HG02943 (cell line): ENCODE data around the gene VLDLR.

ENCODE experiments used
- ATAC-seq: cut with Tn5 transposase; IDR thresholded peaks from one replicate; pipeline ENCODE4 v1.9.1; 2021; ENCODE audit warnings: mild to moderate bottlenecking, low read depth, moderate library complexity; ENCODE audit not compliant: unreplicated experiment

The VLDLR gene

DNA sequence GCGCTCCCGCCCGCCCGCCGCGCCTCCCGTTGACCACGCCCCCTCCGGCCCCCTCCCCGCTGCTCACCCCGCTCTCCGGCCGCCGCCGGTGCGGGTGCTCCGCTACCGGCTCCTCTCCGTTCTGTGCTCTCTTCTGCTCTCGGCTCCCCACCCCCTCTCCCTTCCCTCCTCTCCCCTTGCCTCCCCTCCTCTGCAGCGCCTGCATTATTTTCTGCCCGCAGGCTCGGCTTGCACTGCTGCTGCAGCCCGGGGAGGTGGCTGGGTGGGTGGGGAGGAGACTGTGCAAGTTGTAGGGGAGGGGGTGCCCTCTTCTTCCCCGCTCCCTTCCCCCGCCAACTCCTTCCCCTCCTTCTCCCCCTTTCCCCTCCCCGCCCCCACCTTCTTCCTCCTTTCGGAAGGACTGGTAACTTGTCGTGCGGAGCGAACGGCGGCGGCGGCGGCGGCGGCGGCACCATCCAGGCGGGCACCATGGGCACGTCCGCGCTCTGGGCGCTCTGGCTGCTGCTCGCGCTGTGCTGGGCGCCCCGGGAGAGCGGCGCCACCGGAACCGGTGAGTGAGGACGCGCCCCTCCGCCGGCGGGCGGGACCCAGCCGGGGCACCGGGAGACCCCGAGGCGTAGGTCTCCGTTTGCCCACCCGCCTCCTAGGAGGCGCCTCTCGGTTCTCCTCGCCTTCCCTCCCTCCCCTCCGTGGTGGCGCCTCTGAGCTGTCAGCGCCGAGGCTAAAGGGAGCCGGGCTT, at the start of gene VLDLR:
TSS of gene VLDLR (plus strand) at position 66 of the 739 bp plus-strand sequence. CDS start at position 469, 403 bp downstream.
- ATAC-seq: peak; percentile 49

DNA sequence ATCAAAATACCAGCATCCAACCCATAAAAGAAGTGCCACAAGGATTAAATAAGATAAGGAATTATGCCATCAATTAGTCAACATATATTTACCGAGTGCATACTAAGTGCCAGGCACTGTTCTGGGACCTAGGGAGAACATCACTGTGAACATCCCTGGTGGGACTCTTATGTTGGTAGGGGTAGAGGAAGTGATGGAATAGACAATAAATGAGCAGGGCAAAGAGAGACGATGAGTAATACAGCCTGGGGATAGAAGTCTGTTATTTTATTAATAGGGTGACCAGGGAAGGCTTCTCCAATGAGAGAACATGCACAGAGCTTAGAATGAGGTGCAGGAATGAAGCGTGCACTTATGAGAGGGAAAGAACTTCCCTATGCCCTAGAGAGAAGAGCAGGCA, 47.4 kb upstream of the VLDLR start:
- no peak for ATAC-seq

DNA sequence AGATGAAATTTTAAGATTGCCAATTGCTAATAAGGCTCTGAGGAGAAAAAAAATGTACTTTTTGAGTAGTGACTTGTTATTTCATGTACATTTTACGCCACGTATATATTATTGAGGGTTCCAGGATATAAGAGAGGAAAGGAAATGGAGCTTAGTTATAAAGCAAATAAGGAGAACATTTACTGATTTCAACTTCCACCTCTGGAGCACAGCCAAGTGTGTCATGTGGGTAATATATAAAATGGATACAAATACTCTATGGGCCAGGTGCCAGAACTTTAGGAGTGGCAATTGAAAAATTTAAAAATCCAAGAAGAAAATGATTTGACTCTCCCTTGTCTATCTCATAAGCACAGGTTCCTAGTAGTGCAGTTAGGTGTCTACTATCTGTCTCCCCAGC, 45.0 kb upstream of the VLDLR start:
- ATAC-seq: no peak

DNA sequence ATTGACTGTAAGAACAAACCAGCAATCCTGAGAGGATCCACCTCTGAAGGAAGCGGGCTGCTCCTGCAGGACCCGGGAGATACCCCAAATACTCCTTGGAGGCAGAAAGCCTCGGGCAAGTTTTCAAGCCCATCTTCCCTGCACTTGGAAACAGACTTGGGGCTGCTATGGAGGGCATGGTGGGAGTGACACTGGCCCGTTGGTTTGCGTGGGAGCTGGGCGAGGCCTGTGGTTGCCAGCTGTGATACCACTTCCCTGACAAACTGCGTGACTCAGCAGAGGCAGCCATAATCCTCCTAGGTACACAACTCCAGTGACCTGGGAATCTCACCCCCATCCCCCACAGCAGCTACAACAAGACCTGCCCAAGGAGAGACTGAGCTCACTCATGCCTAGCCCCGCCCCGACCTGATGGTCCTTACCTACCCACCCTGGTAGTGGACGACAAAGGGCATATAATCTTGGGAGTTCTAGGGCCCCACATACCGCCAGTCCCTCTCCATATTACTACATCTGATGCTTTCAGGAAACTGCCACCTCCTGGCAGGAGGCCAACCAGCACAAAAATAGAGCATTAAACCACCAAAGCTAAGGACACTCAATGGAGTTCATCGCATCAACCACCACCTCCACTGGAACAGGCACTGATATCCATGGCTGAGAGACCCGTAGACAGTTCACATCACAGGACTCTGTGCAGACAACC, 38.1 kb upstream of the VLDLR start:
- ATAC-seq: no peak

DNA sequence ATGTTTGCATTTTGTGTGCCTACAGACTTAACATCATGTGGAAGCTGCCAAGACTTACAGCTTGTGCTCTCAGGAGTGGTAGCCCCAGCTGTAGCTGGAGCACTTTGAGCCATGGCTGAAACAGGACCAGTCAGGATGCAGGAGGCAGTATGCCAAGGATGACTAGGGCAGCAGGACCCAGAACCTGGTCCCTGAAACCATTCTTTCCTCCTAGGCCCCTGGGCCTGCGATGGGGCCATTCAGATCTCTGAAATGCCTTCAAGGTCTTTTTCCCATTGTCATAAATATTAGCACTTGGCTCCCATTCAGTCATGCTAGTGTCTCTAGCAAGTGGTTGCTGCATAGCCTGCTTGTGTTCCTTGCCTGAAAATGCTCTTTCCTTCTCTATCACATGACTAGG, 29.6 kb upstream of the VLDLR start:
- ATAC-seq: no peak

DNA sequence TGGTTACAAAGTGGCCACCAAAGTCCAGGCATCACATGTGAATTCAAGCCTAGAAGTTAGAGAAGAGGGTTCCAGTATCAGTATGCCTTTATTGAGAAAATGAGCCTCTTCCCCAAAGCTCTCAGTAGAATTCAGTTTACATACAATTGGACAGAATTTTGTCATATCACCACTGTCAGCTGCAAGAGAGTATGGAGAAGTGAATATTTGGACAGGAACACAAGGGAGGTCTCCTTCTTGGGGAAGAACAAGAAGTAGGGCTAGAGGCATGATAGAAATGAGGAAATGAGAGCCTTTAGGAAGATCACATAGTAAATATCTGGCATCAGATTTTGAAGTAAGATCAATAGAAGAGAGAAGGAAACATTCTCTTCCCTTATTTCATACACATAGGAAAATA, 27.8 kb upstream of the VLDLR start:
- no peak for ATAC-seq

DNA sequence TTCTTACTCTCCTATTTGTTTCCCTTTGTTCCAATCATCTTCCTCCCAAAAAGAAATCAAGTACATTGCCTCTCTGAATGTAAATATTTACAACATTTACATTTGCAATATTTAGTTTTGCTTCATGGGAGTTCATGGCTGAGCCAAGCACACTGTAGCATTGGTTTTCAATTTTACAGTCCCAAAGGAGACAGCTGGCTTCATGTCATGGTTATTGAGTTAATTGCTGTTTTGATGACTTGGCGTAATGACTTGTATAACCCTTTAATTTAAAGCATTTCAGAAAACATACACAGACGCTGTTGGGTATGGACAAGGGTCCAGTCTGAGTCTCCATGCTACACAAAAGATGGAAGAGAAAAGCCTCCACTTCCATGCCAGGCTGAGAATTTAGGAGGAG, 25.6 kb upstream of the VLDLR start:
- ATAC-seq: no peak

DNA sequence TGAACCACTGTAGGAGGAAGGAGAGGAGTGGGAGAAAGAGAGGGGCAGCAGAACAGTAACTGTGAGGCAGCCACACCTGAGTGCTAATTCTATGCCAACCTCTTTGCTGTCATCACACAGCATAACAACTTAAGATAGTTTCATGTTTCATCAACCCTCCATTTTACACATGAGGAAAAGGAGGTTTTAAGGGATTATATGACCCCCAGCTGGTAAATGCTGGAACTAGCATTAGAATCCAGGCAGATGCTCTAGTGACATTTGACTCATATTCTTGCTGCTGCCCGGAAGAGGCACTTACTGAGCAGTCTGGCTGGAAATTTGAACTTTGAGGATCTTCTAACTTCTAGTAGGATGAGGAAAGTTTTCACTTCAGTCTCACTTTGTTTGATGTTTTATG, 24.1 kb upstream of the VLDLR start:
- no peak for ATAC-seq

DNA sequence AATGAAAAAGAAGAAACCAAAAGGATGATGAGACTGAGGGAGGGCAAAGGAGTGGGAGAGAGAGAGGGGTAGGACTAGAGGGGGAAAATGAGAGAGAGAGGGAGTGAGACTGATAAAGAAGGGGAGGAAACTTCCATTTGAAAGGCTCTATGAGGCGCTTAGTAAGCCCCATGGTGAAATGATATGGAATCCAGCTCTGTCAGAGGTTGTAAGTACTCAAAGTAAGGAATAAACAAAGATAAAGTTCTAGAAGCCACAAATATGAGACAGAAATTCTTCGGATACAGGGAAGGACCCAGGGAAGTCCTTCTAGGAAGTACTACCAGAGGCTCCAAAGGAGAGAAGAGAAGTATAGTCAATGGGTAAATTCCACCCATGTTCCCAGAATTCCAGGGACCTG, 21.7 kb upstream of the VLDLR start:
- no peak for ATAC-seq

DNA sequence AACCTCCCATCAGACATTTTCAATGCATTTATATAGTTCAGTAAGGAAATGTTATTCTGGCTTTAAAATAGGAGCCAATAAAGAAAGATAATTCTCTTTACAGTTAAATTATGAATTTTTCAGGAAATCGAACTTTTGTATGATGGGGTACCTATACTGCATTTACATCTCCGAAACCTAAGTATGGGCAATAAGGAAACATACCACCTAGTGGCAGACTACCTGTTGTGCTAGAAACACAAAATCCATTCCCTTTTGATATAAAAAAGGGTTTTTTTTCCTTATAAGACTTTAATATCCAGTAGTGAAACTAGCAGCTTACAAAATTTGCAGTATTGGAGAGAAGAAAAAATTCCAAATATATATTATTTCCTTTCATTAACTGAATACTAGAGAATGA, 21.3 kb upstream of the VLDLR start:
- no peak for ATAC-seq

DNA sequence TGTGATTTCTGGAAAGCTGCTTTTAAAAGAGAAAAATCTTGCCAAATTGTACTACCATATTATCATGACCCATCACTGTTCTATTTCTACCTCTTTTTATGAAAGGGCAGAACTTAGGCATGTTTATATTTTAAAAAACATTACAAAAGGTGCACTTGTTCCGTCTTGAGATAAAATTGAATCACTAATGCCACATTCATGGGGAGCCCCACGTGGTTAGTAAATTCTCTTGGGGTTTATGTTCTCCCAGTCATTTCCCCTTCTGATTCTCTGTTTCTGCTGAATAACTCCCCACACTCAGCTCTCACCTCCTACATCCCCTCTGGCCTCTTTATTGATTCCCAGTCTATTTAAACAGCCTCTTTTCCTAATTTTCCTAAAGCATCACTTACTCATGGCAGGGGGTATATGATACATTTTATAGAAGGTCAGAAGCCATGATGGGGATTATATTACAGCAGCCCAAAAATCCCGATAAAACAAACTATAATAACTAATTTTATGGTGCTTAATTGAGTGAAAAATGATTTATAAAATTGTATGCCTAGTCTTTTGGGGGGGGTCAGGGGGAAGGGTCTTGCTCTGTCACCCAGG, 19.7 kb upstream of the VLDLR start:
- ATAC-seq: no peak

DNA sequence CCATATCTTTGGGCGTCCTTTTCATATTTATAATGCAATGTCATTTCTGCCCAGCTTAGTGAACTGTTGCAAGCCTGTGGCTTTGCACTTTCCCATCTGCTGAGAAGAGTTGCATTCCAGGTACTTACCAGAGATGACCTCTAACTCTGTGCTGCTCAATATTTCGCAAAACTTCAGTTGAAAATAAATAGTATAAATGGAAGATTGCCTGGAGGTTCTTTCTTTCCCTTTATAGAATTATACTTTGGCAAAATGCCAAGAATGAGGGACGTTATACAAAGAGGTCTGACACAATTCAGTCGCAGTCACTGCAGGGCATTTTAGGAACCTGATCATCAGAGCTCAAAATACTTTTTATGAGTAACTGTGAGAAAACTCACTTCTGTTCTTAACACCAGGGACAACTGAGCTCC, 18.9 kb upstream of the VLDLR start:
- no peak for ATAC-seq

DNA sequence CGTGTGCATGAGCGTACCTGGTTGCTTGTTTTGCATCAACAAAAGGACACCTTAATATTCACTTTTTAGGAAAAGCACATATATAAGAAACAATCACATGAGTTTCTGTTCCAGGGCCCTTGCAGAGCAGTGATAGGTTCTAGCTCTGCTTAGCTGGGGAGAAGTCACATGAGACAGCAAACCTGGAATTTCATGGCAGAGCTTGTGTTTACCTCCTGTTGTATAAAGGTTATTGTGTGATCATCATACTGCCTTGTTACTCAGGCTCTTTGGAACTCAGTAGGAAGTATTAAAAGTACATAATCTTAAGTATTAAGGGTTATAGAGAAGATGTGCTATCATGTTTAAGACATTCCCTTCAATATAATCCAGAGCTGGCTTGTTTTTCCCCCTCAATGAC, 18.0 kb upstream of the VLDLR start:
- ATAC-seq: no peak

DNA sequence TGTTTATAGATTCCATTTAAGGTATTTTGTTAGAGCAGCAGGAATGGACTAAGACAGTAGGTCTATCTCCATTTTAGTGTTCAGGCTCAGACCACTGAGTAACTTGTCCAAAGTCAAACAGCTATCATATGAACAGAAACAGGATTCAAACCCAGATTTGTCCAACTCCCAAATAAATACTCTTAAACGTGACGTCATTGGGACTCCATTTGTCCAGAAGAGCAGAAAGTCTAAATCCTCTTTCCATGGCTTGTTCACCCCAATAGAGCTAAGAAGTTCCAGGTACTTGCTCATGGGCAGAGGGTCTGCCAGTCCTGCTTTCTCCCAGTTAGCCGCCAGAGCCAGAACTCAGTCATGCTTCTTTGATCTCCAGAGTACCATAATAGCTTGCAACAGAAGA, 16.3 kb upstream of the VLDLR start:
- no peak for ATAC-seq

DNA sequence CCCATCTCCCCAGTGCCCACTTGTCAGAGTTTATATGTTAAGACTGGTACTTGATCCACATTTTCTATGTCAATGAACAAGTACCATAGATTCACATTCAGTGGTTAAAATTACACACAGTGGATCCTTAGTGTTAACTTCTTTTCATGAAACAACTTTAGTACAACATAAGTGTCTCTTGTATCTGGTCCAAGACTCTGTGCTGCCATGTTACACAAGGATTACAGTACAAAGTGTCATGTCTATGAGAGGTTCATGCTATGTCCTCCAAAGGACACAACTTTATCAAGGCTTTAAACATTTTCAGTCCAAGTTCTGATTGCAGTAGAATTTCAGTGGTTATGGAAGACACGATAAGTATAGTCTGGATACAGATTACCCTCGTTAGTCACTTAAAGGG, 13.3 kb upstream of the VLDLR start:
- no peak for ATAC-seq

DNA sequence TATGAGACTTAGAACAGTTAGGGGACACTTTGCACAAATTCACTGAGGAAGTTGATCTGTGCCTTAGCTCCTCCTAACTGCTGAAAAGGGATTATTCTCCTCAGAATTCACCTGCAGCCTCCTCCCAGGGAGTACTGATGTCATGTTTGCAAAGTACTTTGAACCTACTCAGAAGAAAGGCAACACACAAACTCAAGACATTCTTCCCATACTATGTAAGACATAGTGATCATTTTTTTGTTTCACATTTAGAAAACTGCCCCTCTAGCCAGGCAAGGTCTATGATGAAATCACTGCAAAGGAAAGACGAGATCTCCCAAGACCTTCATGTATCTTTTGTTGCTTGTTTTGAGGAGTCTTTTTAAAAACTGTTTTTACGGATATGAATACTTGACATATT, 10.6 kb upstream of the VLDLR start:
- no peak for ATAC-seq

DNA sequence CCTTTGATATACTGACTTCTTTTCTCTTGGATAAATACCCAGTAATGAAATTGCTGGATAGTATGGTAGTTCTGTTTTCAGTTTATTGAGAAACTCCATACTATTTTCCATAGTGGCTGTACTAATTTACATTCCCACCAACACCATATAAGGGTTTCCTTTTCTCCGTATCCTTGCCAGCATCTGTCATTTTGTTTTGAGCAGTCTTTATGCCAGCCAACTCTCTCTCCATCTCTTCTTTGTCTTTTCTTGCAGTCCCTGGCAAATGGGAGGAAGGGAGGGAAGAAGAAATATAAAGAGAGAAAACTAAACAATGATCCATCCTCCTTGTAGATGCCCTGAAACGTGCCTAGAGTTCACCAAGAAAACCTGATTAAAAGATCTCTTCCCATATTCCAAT, 9.6 kb upstream of the VLDLR start:
- ATAC-seq: no peak

DNA sequence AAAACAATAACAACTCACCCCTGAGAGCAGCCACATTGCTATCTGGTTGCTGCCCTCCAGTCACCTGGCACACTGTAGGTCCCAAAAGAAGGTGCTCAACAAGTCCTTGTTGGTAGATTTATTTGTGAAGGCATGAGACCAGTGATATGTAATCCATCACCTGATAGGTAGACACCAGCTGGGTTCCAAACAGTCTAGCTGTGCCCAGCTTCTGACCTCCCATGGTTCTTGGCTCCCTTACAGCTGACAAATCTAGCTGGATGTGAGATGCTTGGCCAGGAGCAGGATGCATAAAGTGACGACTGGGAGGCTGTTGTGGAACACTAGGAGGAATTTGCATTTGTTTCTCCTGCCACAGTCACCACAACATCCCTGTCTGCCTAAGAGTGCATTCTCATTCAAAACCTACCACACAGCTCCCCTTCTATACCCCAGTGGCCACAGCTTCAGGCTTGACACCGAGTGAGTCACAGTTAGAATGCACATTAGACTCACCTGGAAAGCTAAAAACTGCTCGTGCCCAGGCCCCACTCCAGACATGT, 7.8 kb upstream of the VLDLR start:
- no peak for ATAC-seq

DNA sequence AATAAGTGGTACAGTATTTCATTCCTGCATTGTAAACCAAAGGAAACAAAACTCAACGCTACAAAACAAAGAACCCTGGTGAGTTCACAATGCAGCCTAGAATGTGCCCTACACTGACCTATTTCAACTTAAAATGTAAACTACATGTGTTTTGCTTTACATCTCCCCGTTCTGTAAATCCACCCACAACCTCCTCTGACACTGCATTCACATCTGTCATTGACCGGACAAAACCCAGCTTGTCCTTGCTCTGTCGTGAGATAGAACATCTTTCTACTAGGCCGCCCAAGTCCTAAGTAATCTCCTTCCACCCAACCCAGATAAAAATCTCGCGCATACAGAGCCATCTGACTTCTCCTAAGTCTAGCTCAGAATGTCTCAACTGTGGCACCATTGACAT, 6.1 kb upstream of the VLDLR start:
- no peak for ATAC-seq

DNA sequence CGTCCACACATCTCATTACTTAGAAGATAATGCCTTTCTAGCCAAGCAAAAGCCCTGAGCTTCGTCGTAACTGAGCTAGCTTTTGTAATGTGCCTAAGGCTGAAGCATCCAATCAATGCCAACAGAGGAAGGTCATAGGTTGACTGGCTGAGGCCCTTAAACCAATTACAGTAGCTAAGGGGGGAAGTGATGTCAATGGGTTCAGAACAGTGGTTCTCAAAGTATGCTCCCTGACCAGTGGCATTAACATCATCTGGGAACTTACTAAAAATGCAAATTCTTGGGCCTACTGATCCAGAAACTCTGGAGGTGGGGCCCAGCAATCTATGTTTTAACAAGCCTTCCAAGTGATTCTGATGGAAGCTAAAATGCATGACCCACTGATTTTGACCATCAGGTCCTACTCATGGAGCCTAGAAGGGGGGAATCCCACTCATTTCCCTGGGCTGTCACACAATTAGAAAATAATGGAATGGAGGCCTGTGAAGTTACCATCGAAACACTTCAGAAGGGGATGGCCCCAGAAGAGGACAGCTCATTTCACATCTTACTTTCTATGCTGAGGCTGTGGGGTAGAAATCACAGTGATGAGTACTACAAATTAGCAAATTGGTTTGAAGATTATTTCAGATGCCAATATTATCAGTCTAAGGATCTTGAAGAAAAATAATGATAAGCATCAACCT, 4.8 kb upstream of the VLDLR start:
- no peak for ATAC-seq

DNA sequence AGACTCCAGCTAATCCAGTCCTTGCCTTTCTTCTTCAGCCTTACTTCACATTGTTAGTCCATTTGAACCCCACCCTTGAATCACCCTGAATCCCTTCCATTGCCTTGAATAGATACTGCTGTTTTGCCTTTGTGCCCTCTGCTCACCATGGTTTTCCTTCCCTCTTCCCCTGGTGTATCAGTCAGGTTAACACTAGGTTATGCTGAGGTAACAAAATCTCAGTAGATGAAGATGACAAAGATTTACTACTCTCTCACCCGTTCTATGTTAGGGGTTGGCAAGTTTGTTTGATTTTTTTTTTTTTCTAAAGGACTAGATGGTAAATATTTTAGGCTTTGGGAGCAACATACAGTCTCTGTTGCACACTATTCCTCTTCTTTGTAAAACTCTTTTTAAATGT, 3.3 kb upstream of the VLDLR start:
- no peak for ATAC-seq
